Upper lobe of right lung (tissue), 1 donor: ENCODE data around the gene ANKRD18A. TPM values are rescaled to one million over a fixed set of nuclear protein-coding genes. Genes with fewer than 3 reads are reported as not detected.

Source experiments
- ATAC-seq: fragments of 200-7000 bp; cut with Tn5 transposase; one replicate; pipeline ENCODE4 v1.9.1; 2020; ENCODE audit warnings: mild to moderate bottlenecking, moderate library complexity
- DNase-seq: peaks from one replicate; pipeline ENCODE4 v3.0.0-alpha.2; 2020
- H3K27ac ChIP-seq: fragments of 200-600 bp; one replicate; pipeline ENCODE4 v1.8.0; 2022
- H3K27me3 ChIP-seq: fragments of 200-600 bp; one replicate; pipeline ENCODE4 v1.8.0; 2022; ENCODE audit warnings: mild to moderate bottlenecking
- H3K36me3 ChIP-seq: fragments of 200-600 bp; one replicate; pipeline ENCODE4 v1.8.0; 2022
- H3K4me1 ChIP-seq: fragments of 200-600 bp; one replicate; pipeline ENCODE4 v1.8.0; 2022
- H3K4me3 ChIP-seq: fragments of 200-600 bp; one replicate; pipeline ENCODE4 v1.8.0; 2022; ENCODE audit warnings: mild to moderate bottlenecking
- H3K9me3 ChIP-seq: fragments of 200-600 bp; one replicate; pipeline ENCODE4 v1.8.0; 2022
- intact Hi-C: fragments of 100-400 bp; cut with DNase I; formaldehyde crosslinking; loops from one replicate; pipeline ENCODE4 v1.11.0; 2022
- total RNA-seq: library from RNA; stranded (reverse); fragmentation: NEBNext Ultra II Directional; extraction: Animal tissue kit (Norgen Biotek cat#: 25700); gene quantifications from one replicate; pipeline ENCODE4 v1.2.1, GENCODE V29; 2021
- TF ChIP-seq, protein P1 (sequence below): fragments of 200-600 bp; IDR thresholded peaks from one replicate; pipeline ENCODE4 v1.8.0; 2022; ENCODE audit warnings: antibody characterized with exemption
- donor health status: DM: no; HTN: yes; CAD: no; lungs with severe emphysema.

ANKRD18A gene
- total RNA-seq, 1 donor from 2014 or later = 1.0 TPM

DNA sequence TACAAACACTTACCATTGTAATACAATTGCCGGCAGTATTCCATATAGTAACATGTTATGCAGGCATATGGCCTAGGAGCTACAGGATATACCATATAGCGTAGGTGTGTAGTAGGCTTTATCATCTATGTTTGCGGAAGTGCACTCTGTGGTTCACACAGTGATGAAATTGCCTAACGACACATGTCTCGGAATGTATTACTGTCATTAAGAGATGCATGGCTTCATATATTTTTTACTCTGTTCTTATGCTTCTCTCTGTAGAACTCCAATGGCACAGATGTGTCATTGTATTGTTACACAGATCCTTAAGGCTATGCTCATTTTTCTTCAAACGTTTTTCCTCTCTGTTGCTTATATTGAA is 19.2 kb upstream of the ANKRD18A start:
- Histone ChIP-seq H3K36me3 (no peaks in the 10 kb centered on the region), H3K9me3 (no peaks in the 10 kb centered on the region), H3K27me3 (no peaks in the 10 kb centered on the region), H3K27ac (no peak overlapping the region), H3K4me3 (no peak overlapping the region), H3K4me1 (no peaks in the 10 kb centered on the region)
- no peak for DNase-seq
- TF ChIP-seq, protein P1, sequence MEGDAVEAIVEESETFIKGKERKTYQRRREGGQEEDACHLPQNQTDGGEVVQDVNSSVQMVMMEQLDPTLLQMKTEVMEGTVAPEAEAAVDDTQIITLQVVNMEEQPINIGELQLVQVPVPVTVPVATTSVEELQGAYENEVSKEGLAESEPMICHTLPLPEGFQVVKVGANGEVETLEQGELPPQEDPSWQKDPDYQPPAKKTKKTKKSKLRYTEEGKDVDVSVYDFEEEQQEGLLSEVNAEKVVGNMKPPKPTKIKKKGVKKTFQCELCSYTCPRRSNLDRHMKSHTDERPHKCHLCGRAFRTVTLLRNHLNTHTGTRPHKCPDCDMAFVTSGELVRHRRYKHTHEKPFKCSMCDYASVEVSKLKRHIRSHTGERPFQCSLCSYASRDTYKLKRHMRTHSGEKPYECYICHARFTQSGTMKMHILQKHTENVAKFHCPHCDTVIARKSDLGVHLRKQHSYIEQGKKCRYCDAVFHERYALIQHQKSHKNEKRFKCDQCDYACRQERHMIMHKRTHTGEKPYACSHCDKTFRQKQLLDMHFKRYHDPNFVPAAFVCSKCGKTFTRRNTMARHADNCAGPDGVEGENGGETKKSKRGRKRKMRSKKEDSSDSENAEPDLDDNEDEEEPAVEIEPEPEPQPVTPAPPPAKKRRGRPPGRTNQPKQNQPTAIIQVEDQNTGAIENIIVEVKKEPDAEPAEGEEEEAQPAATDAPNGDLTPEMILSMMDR = no peak
- peak; percentile 21 for ATAC-seq
- intact Hi-C loops = no loop called here

DNA sequence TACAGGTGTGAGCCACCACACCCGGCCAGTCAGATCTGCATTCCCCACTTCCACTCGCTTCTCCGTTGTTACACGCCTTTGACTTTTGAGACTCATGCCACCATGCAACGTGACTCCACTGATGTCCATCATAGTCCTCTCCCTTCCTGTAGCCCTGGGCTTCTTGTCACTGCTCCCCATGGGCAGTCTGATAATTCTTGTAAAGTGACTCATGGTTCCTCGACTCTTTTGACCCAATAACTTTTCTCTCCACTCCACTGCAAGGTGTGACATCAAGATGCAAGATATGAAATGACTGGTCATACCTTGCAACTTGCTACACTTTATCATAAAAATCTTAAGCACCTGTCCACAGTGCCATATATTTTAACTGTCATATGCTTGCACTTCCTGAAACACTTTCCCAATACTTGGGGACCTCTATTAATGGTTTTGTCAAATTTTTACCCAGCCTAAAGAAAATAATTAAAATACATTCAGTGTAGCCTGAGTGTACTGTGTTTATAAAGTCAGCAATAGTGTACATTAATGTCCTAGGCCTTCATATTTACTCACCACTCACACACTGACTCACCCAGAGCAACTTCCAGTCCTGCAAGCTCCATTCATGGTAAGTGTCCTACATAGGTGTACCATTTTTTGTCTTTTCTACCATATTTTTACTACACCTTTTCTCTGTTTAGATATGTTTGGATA is 18.6 kb upstream of the ANKRD18A start:
- TF ChIP-seq, protein P1 = no peak
- no peak overlapping the region for H3K27ac ChIP-seq
- ATAC-seq (no peak), DNase-seq (no peak)
- H3K9me3 ChIP-seq = no peaks in the 10 kb centered on the region
- intact Hi-C loops = no loop called here
- no peaks in the 10 kb centered on the region for H3K27me3 ChIP-seq
- no peak overlapping the region for H3K4me3 ChIP-seq
- no peaks in the 10 kb centered on the region for H3K4me1 ChIP-seq
- no peaks in the 10 kb centered on the region for H3K36me3 ChIP-seq

DNA sequence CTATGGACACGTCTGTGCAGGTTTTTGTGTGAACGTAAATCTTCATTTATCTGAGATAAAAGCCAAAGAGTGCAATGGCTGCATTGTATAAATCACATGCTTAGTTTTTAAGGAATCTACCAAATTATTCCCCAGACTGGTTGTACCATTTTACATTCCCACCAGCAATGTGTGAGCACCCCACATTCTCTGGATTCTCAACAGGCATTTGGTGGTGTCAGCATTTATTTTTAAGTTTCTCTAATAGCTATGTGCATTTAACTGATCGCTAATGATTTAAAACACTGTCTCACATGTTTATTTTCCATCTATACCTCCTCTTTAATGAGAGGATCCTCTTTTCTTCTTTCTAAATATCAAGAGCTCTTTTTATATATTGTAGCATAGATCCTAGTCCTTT is 13.9 kb upstream of the ANKRD18A start:
- H3K9me3 ChIP-seq = no peaks in the 10 kb centered on the region

DNA sequence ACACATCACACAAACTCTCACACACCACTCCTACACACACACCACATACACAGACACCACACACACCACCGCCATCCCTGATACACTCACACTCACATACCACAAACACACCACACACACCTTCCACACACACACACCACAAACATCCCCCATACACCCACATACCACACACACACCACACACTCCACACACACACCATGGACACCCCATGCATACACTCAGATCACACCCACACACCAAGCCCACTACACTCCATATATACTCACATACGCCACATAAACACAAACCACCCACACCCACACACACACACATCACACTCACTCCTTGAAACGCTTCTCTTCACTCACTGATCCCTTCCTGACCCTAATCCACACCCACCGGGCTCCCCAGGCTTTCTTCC is 9.1 kb upstream of the ANKRD18A start:
- no peak overlapping the region for H3K27ac ChIP-seq
- H3K36me3 ChIP-seq = no peaks in the 10 kb centered on the region
- ATAC-seq (no peak), DNase-seq (no peak)
- TF ChIP-seq, protein P1 = no peak
- no peaks in the 10 kb centered on the region for H3K9me3 ChIP-seq
- H3K27me3 ChIP-seq = no peaks in the 10 kb centered on the region
- intact Hi-C loops = no loop called here
- no peak overlapping the region for H3K4me3 ChIP-seq
- no peaks in the 10 kb centered on the region for H3K4me1 ChIP-seq

More for the DNA sequence above, 13.9 kb upstream of the ANKRD18A start:
- TF ChIP-seq, protein P1 = no peak
- ATAC-seq = no peak
- no peaks in the 10 kb centered on the region for H3K36me3 ChIP-seq
- no peaks in the 10 kb centered on the region for H3K27me3 ChIP-seq
- no peaks in the 10 kb centered on the region for H3K4me1 ChIP-seq
- intact Hi-C loops = no loop called here
- DNase-seq = no peak
- no peak overlapping the region for H3K27ac ChIP-seq
- H3K4me3 ChIP-seq = no peak overlapping the region

DNA sequence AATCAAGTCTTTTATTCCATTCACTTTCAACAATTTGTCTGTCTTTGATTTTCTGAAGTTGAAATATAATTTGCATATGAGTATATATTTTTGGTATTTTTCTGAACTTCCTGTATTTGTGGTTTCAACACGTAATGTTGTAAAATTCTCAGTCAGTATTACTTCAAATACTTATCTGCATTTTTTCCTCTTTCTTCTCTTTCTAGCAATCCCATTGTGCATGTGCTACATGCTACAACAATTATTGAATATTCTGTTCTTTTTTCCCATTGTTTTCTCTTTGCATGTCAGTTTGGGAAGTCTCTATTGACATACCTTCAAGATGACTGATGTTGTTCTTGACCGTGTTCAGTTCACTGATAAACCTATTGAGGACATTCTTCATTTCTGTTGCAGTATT is 5.6 kb upstream of the ANKRD18A start:
- DNase-seq (no peak), ATAC-seq (no peak)
- peaks cover 16% of the 10 kb centered on the region for H3K4me1 ChIP-seq
- no peak overlapping the region for H3K4me3 ChIP-seq
- intact Hi-C loops = no loop called here
- peaks cover 31% of the 10 kb centered on the region for H3K27me3 ChIP-seq
- TF ChIP-seq, protein P1 = no peak
- no peaks in the 10 kb centered on the region for H3K36me3 ChIP-seq
- no peaks in the 10 kb centered on the region for H3K9me3 ChIP-seq
- H3K27ac ChIP-seq = no peak overlapping the region

DNA sequence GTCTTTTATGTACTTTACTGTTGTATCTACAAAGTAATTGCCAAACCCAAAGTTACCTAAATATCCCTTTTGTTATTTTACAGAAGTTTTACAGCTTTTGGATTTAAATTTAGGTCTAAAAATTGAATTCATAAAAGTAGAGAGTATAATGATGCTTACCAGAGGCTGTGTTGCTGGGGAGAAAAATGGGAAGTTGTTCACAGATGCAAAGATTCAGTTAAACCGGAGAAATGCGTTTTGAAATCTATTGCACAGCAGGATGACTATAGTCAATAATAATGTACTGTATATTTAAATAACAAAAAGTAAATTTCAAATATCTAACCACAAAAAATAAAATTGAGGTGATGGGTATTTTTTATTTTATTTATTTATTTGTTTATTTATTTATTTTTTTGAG is 2.6 kb upstream of the ANKRD18A start:
- TF ChIP-seq, protein P1 = no peak
- no peaks in the 10 kb centered on the region for H3K9me3 ChIP-seq
- peaks cover 24% of the 10 kb centered on the region for H3K4me1 ChIP-seq
- H3K4me3 ChIP-seq = no peak overlapping the region
- DNase-seq (no peak), ATAC-seq (no peak)
- H3K36me3 ChIP-seq = no peaks in the 10 kb centered on the region
- intact Hi-C loops = no loop called here
- H3K27ac ChIP-seq = no peak overlapping the region
- H3K27me3 ChIP-seq = peaks cover 54% of the 10 kb centered on the region
